ENCODE measurements around the gene MRPL53. TPM values are rescaled to one million over a fixed set of nuclear protein-coding genes. Genes with fewer than 3 reads are reported as not detected.

MRPL53 gene
- total and polyA plus RNA-seq, 2 of the 13 experiments (the other 11 are each of a cell fraction or from before 2014, with no cell fraction given), result 34.3 to 51.9 TPM

- TF ChIP-seq ZBTB34 (CRISPR knock-in tag; IDR thresholded peaks at IDR 0.05) (no peak; the same call in 1 of the 2 replicates), ARNT2 (CRISPR knock-in tag; IDR thresholded peaks at IDR 0.05; ENCODE audit: low read depth) (no peak), ZNF263 (CRISPR knock-in tag; IDR thresholded peaks at IDR 0.05) (no peak), CEBPZ (IDR thresholded peaks at IDR 0.05; ENCODE audit: low read length) (no peak), EHMT2 (IDR thresholded peaks at IDR 0.05; ENCODE audit: borderline replicate concordance, low read depth, low read length) (peak; percentile 29; the same call in 1 of the 2 replicates), POLR2G (IDR thresholded peaks at IDR 0.05; ENCODE audit: low read depth, low read length) (0 out of 2 replicates have a peak, but pooled peaks have one; percentile 29), ZBTB7B (CRISPR knock-in tag; IDR thresholded peaks at IDR 0.05) (peak; percentile 54; the same call in 1 of the 2 replicates), KDM6A (CRISPR knock-in tag; IDR thresholded peaks at IDR 0.05; ENCODE audit: low read depth) (peak; percentile 75), ZNF83 (CRISPR knock-in tag; IDR thresholded peaks at IDR 0.05; ENCODE audit: borderline replicate concordance) (no peak), TCF12 (IDR thresholded peaks at IDR 0.05) (no peak), TCF12 (CRISPR knock-in tag; IDR thresholded peaks at IDR 0.05) (no peak), RFX1 (IDR thresholded peaks at IDR 0.05) (no peak), IRX3 (CRISPR knock-in tag; IDR thresholded peaks at IDR 0.05; ENCODE audit: borderline replicate concordance, low read depth) (no peak), FOXP1 (IDR thresholded peaks at IDR 0.05) (no peak), FOXP1 (CRISPR knock-in tag; IDR thresholded peaks at IDR 0.05) (no peak), MATR3 (CRISPR knock-in tag; IDR thresholded peaks at IDR 0.05) (no peak), NFRKB (IDR thresholded peaks at IDR 0.05) (no peak)
- TF ChIP-seq, protein P1, sequence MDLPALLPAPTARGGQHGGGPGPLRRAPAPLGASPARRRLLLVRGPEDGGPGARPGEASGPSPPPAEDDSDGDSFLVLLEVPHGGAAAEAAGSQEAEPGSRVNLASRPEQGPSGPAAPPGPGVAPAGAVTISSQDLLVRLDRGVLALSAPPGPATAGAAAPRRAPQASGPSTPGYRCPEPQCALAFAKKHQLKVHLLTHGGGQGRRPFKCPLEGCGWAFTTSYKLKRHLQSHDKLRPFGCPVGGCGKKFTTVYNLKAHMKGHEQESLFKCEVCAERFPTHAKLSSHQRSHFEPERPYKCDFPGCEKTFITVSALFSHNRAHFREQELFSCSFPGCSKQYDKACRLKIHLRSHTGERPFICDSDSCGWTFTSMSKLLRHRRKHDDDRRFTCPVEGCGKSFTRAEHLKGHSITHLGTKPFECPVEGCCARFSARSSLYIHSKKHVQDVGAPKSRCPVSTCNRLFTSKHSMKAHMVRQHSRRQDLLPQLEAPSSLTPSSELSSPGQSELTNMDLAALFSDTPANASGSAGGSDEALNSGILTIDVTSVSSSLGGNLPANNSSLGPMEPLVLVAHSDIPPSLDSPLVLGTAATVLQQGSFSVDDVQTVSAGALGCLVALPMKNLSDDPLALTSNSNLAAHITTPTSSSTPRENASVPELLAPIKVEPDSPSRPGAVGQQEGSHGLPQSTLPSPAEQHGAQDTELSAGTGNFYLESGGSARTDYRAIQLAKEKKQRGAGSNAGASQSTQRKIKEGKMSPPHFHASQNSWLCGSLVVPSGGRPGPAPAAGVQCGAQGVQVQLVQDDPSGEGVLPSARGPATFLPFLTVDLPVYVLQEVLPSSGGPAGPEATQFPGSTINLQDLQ (CRISPR knock-in tag; IDR thresholded peaks at IDR 0.05), result no peak
- TF ChIP-seq, protein P2, sequence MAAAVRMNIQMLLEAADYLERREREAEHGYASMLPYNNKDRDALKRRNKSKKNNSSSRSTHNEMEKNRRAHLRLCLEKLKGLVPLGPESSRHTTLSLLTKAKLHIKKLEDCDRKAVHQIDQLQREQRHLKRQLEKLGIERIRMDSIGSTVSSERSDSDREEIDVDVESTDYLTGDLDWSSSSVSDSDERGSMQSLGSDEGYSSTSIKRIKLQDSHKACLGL (CRISPR knock-in tag; IDR thresholded peaks at IDR 0.05), result no peak
- TF ChIP-seq, protein P3, sequence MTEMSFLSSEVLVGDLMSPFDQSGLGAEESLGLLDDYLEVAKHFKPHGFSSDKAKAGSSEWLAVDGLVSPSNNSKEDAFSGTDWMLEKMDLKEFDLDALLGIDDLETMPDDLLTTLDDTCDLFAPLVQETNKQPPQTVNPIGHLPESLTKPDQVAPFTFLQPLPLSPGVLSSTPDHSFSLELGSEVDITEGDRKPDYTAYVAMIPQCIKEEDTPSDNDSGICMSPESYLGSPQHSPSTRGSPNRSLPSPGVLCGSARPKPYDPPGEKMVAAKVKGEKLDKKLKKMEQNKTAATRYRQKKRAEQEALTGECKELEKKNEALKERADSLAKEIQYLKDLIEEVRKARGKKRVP (CRISPR knock-in tag; IDR thresholded peaks at IDR 0.05), result no peak
Observed at GRCh38 chr2:74447230-74447999, 25.1 kb downstream of the MRPL53 start (continued).

Data from HepG2 (cell line).